Activated T-helper 9 cell treated with anti-CD3 and anti-CD28 coated beads, Interleukin-2, amount 50 U/mL, for 16 hours (primary cell): Measurements from ENCODE around the gene RPL38.

Source experiments
- DNase-seq: peaks from one replicate; pipeline ENCODE4 v3.0.0-alpha.2; 2020; ENCODE audit warnings: low read depth

Gene RPL38

DNA sequence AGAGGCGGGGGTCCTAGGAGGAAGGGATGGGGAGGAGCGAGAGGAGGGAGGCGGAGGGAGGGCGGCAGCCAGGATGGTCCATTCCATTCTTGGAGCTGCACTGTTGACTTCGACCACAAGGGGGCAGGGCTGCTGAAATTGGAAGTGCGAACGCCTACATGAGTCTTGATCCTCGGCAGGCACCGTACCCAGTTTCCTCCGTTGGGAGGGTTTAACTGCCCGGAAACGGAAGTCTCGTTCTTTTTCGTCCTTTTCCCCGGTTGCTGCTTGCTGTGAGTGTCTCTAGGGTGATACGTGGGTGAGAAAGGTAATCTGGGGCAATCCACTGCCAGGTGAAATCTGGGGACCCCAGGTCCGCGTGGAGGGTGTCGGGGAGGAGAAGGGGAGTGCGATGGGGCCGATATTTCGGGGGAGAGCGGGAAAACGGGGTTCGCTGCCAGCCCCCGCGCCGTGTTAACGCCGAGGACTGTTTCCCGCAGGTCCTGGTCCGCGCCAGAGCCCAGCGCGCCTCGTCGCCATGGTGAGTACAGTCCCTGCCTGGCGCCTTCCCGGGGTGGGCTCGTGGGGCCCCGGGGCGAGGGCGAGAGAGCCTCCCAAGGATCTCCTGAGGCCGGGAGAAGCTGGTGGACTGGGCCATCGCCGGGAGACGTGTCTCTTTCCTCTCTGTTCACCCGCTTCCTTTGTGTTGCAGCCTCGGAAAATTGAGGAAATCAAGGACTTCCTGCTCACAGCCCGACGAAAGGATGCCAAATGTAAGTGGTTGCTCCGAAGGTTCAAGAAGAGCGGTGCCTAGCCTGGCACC is at the start of gene RPL38:
Gene RPL38, plus strand, starts transcription at position 240 of the 802 bp plus-strand sequence. Its CDS starts 278 bp downstream, at position 518.
- DNase-seq = peak; percentile 93

DNA sequence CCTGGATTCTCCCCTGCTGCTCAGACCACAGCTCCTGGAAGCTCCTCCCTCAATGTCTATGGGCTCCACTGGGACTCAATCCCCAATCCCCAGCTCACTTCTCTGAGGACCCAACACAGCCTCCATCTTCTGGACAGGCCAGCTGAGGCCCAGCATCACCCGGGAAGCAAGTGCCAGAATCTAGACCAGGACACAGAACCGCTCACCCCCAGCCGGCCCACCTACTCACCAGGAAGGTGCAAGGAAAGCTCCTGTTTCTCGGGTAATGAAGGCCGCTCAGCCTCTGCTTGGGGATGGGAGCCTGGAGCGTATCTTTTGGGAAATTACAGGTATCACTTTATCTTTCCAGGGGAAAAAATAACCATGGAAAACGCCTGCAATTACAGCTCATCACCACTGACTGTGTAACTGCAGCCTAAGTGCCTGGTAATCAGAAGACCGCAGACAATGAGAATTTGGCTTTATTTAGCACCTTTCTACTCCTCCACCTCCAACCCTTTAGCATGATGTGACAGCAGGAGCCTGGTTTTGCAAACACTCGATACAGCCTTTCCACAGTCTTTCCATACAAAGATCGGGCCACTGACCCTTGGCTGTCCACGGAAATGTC is 49.6 kb upstream of the RPL38 start:
- no peak for DNase-seq

DNA sequence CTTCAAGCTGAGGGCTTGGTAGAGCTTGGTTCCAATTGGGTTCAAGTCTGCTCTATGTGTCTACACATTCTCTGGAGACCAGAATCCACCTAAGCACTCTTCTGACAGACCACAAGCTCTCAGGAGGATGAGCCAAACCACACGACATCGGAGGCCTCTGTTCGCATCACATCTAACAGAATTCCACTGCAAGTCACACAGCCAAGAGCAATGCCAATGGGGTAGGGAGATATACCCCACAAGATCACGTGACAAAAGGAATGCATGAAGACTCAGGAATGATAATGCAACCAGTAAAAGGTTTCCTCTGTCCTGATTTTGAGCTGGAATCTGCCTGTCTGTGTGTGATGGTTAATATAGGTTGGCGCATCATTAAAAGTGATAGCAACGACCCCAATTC is 46.6 kb upstream of the RPL38 start:
- no peak for DNase-seq

DNA sequence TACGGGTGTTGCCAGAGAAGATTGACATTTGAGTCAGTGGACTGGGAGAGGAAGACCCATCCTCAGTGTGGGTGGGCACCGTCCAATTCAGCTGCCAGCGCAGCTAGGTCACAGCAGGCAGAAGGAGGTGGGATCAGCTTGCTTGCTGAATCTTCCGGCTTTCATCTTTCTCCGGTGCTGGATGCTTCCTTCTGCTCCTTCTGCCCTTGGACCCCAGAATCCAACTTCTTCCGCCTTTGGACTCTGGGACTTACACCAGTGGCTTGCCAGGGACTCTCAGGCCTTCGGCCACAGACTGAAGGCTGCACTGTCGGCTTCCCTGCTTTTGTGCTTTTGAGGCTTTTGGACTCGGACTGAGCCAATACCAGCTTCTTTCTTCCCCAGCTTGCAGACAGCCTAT is 46.1 kb upstream of the RPL38 start:
- no peak for DNase-seq

DNA sequence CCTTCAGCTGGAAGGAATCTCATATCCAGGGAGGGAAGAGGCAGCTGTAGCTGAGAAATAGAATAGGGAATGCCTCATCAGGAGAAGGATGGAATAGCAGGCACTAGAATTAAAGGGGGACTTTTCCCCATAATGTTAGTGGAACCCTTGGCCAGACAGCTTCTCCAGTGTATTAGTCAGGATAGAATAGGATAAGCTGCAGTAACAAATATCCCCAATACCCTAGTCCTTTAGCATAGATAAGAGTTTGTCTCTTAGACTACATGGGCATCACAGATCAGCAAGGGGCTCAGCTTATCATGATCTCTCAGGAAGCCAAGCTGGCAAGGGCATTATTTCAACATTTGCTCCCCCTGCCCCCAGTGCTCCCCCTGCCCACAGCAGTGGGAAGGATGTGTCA is 44.7 kb upstream of the RPL38 start:
- no peak for DNase-seq

DNA sequence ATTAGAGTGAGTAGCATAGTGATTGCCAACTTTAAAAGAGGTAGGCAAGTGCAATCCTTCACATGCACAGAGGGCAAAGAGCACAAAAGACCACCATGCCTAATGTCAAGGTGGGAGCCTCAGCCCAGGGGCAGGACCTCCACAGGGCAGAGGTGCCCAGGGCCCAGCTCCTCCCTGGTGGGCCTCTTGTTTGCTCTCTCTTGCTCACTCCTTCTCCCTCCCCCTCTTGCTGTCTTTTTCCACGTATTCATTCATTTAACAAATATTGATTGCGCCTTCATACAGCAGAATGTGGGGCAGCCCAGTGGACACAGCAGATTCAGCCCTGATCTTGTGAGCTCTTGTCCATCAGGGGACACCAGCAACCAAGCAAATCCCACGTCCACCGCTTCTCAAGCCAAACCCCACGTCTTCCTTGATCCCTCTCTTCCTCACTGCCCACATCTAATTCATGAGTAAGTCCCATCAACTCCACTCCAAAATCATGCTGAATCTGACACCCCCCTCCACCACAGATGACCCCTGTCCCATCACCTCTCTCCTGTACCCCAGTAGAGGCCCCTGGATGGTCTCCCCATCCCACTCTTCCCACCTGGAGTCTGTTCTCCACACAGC is 44.1 kb upstream of the RPL38 start:
- DNase-seq = no peak

DNA sequence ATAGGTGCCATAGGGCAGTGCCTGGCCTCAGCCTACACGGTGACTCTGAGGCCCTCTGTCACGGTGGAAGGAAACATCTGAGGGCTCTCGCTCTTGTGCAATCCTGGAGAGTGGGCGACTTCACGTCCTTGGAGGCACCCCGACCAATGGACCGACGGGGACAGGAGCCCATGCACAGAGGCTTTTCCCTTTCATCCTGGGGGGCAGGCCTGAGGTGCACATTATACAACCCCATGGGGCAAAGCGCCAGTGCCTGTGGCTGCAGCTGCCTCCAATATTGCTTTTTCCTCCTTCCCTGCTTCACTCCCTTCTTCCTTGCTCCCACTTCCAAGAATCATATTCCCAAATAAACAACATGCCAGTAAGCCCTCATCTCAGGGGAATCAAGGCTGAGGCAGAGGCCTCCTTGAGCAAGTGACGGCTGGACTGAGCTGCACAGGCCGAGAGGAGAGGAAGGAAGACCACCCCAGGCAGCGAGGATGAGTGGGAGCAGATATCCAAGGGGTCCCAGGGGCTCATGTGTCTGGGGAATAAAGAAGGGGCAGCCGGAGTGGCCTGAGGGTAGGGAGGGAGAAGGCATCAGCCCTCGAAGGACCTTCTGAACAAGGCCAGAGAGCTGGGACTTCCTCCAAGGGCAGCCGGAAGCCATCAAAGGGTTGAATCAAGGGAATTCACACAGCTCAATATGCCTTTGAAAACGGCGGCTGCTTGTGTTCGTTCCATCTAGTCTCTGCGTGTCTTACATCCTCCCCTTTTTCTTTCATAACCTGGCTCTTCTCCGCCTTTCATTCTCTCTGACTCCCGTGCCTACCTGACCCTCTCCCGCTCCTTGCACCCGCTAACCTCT is 42.6 kb upstream of the RPL38 start:
- no peak for DNase-seq

DNA sequence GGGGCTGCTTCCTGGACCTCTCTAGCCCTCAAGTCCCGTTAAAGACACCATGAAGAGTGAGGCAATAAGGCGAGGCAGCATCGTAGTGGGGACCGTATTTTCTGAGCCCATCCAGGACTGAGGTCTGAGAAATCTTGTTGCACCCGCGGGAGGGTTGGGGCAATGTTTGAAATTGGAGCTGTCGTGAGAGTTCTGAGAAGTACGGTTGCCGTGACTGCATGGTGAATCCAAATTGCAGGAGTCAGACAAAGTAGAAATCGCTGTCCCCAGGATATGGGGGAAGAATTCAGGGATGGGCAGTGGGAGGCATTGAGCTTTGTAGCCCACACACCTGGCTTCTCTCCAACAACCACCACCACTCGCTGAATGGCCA is 42.0 kb upstream of the RPL38 start:
- DNase-seq = no peak

DNA sequence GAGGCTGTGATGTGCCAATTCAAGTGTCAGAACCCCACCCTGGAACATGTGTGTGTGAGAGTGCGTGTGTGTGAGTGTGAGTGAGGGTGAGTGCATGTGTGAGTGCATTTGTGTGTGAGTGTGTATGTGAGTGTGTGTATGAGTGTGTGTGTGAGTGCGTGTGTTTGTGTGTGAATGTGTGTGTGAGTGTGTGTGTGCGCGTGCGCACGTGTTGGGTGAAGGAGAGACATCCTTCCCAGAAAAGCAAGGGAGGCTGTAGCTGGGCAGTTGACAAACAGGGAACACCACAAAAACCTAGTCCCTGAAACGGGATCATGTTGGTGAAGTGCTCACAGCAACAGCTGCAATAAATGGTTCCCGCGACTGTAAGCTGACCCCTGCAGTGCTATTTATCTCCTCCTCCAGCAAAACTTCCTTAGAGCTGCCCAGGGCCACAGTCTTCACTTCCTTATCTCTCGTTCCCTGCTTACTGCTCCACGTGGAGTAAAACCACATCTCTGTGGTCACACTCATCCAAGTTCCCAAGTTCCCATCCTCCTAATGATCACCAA is 40.1 kb upstream of the RPL38 start:
- DNase-seq = no peak

DNA sequence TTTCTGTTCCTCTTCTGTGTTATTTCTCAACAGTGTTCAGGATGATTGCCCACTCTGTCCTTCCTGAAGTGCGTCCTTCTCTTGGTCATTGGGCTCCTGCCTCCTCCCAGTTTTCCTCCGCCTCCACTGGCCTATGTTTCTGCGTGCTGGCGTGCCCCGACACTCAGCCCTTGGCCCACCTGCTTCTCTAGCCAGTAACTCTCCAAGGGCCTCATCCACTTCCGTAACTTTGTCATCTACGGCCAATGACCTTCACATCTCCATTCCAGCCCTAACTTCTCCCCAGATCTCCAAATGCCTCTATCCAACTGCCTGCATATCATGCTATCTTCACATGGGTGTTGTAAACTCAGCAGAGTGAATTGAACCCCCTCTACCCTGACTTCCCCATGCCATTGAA is 39.6 kb upstream of the RPL38 start:
- no peak for DNase-seq

DNA sequence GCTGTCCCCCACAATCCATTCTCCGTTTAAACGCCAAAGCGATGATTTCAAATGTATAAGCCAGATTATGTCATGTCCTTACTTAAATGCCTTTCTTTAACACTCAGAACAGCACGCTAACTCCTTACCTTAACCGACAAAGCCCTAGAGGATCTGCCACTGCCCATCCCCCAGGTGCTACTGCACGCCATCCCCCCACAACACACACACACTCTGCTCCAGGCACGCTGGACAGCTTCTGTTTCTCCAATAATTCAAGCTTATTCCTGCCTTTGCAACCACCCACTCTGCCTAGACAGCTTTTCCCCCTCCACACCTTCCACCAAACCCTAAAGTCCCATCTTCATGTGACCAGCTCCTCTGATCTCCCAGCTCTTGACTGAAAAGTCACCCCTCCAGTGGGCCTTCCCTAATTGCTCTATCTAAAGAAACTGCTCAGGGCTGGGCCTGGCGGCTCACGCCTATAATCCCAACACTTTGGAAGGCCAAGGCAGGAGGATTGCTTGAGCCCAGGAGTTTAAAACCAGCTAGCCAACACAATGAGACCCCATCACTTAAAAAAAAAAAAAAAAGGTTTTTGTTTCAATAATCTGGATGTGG is 38.9 kb upstream of the RPL38 start:
- DNase-seq = no peak

DNA sequence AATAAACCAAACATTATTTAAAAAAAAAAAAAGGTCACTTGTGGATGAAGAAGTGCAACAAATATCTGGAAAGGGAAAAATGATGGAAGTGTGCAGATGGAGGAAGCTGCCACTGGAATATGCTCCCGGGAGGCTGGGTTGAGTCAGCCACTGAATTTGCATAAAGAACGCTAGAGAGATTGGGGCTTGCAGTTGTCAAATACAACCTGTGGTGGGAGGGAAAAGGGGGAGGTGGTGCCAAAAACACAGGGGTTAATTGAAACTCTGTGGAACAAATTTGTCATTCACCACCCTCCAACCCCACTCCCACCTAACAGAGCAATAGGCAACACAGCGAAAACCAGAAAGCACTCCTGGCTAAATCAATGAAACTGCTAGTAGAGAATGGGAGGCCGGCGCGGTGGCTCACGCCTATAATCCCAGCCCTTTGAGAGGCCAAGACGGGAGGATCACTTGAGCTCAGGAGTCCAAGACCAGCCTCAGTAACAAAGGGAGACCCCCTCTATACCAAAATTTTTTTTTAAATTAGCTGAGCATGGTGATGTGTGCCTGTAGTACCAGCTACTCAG is 37.6 kb upstream of the RPL38 start:
- no peak for DNase-seq

DNA sequence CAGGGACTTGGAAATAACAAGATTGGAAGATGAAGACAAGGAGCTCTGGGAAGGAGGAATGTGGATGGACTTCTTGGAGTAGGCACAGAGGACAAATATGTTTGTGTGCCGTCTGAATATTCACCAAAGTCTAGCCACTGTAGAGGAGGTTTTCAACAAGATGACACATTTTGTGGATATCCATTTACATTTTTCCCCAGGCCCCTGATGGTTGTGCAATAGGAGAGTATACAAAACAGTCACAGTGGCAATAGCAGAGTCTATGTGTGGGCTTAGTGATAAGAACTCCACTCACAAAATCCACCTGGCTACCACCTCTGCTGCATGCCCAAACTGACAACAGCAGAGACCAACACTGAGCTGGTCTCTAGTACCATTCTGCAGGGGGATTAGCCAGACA is 32.6 kb upstream of the RPL38 start:
- no peak for DNase-seq

DNA sequence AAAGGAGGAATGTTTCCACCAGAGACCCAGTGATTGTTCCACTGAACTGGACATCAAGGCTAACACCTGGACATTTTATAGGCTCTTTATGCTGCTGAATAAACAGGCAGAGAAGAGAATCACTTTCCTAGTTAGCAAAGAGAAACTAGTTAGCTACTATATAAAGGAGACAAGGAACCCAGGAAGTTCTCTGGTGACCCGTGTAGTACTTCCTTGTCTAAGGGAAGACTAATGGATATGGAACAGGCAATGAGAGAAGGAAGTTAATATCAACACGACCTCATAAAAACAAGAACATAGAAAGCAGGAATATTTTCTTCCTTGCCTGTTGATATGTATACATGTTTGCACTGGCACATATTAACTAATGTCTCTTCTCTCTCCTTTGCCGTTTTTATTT is 30.8 kb upstream of the RPL38 start:
- DNase-seq = no peak

DNA sequence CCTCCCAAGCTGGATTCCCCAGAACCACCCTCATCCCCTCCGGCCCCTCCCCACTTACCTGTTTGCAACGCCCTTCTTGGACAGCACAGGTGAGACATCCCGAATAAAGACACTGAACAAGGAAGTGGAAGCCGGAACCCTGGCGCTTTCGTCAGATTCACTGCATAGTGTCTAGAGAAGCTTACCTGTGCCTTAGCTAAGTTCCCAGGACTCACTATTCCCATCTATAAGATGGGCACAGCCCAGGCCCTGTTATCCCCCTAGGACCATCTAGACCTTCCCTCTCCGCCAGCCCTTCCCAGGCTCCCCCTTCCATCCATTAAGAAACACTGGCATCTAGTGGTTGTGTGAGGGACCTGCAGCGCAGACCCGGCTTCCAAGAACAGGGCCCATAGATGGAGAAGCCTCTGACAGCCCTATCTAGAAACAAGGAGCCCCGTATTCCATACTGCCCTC is 26.9 kb upstream of the RPL38 start:
- DNase-seq = peak; percentile 6

DNA sequence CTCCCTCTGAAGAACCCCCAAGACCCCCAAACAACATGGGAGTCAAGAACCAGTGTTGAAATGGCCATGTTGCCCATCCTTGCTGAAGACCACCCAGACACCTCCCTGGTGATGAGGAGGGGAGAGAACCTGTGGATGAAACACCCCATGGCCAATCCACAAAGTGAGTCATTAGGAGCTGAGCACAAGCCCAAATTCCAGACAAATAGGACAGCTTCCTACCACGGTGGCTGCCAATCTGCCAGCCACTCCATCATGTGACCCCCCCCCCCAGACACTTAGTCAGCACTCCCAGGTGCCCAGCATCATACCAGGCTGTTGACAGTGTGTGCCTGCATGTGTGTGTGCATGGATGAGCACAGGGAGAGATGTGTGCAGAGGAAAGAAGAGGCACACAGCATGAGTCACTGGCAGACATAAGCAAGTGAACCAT is 26.4 kb upstream of the RPL38 start:
- no peak for DNase-seq

DNA sequence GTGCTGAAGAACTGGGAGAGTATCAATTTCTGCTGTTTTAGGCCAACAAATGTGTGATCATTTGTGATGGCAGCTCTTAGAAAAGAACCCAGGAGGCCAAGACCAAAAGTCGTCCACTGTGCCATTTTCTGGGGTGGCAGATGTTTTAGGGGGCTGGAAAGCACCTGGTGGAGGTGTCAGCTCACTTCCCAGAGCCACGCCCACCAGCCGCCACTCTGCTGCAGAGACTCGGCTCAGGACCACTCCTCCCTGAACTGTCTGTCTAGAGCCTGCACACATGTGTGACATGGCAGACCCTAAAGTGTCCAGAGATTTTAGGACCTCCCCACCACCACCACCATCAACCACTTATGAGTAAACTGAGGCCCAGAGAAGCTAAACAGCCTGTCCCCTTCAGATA is 23.9 kb upstream of the RPL38 start:
- no peak for DNase-seq

DNA sequence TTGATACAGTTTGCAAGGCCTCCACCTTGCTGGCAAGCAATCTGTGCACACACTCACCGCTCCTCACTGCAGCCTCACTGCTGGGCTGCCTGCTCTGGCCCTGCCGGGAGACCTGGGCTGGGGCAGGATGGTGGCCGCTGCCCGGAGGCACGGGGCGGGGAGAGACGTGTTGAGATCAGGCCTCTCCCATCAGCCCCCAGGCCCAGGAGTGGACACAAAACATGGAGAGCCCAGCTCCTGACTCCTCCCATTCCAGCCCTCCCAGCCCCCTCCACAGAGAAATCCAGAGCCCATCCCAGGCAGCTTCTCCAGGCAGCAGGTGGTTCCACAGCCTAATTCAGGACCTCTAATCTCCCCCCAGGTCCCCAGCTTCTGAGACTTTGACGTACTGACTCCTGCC is 23.1 kb upstream of the RPL38 start:
- DNase-seq = no peak

DNA sequence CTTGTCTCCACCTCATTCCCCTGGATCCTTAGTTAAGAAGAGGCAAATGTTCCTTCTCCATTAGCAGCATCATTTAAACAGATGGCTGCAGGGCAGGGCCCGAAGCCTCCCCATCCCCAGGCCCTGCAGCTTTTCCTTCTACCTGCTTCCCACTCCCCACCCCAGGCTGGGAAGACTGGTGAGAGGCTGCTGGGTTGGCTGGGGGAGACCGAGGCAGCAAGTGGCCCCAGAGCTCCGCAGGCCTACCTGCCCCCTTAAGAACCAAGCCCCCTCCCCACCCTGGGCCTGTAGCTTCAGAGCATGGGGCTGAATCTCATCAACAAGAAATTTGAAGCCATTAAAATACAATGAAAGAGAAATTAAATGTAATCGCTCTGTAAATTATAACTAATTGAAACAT is 22.1 kb upstream of the RPL38 start:
- no peak for DNase-seq

DNA sequence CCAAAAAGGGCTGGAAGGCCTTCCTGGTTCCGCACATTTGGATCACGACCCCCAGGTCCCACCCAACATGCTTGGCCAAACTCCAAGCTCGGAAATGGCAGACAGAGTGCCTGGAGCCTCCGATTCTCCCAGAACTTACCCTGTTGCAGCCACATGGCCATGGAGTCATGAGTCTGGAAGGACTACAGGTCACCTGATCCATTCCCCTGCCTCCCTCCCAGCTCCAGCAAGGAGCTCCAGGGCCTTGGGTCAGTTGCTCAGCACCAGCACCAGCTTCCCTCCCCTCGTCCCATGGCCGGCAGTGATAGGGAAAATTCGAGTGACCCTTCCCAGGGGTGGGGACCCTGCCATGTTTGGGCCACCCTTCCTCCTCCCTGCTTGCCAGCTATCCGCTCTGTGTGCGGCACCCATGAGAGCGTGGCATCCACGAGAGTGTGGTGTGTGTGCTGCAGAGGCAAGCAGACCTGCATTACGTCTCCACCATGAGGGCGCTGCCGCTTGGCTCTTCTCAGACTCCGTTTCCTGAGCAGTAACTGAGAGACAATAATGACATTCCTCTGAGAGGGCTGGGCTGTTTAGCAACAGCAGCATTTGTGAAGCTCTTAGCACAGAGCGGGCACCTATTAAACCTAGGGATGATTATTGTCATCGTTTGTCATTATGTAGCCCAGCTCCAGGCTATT is 21.3 kb upstream of the RPL38 start:
- DNase-seq = no peak

DNA sequence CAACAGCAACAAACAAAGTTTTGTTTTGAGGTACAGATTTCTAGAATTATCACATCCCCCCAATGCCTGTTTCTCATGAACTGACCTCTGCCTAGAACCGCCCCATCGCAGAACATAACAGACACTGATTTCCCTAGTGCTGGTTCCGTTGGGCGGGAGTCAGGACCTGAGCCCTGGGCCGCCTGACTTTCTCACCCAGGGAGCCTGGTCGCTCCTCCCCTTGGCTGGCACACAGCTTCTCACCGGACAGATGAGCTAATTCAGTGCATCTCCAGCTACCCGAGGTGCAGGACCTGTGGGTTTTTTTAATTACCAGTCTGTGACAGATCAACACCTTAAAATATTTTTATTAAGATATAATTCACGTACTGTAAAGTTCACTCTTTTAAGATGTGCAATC is 20.1 kb upstream of the RPL38 start:
- no peak for DNase-seq
